Spleen (tissue), 11 donors: ENCODE results near the gene OR51G2. TPM values are rescaled to one million over a fixed set of nuclear protein-coding genes. Genes with fewer than 3 reads are reported as not detected.

Experiments
- DNase-seq: peaks from one replicate; pipeline ENCODE4 v3.0.0-alpha.2; 2020
- H3K27ac ChIP-seq, 8 donors: fragments of 200-600 bp; sonication (generic) in 7 of 8; 1 replicate in 4 of 8; 2 replicates in 4 of 8; pipeline versions ENCODE4 v1.5.0 to v1.8.0; 2016 to 2021; ENCODE audit warnings: inconsistent platforms in 4 of 8, mild to moderate bottlenecking in 4 of 8, moderate library complexity in 1 of 8
- H3K27me3 ChIP-seq, 7 donors: fragments of 200-600 bp; sonication (generic) in 6 of 7; replicated peaks in 1 of 7; 1 replicate in 4 of 7; 2 replicates in 3 of 7; pipeline versions ENCODE4 v1.5.0 to v1.8.0; 2016 to 2021; ENCODE audit warnings: inconsistent platforms in 3 of 7, mild to moderate bottlenecking in 1 of 7
- H3K36me3 ChIP-seq, 6 donors: fragments of 200-600 bp; sonication (generic) in 5 of 6; 1 replicate in 4 of 6; 2 replicates in 2 of 6; pipeline versions ENCODE4 v1.5.0 to v1.8.0; 2016 to 2021; ENCODE audit warnings: inconsistent platforms in 2 of 6
- H3K4me1 ChIP-seq, 6 donors: fragments of 200-600 bp; sonication (generic) in 5 of 6; 1 replicate in 3 of 6; 2 replicates in 3 of 6; pipeline versions ENCODE4 v1.5.0 to v1.8.0; 2016 to 2021; ENCODE audit warnings: inconsistent platforms in 3 of 6
- H3K4me3 ChIP-seq, 8 donors: fragments of 200-600 bp; sonication (generic) in 7 of 8; 1 replicate in 4 of 8; 2 replicates in 4 of 8; pipeline versions ENCODE4 v1.5.0 to v1.8.0; 2016 to 2021; ENCODE audit warnings: inconsistent platforms in 4 of 8, mild to moderate bottlenecking in 4 of 8, moderate library complexity in 2 of 8
- H3K9me3 ChIP-seq, 8 donors: fragments of 200-600 bp; sonication (generic) in 7 of 8; 1 replicate in 4 of 8; 2 replicates in 4 of 8; pipeline versions ENCODE4 v1.5.0 to v1.8.0; 2016 to 2021; ENCODE audit warnings: inconsistent platforms in 4 of 8
- POLR2A ChIP-seq, 3 donors: fragments of 450-650 bp; IDR thresholded peaks; one replicate each; pipeline ENCODE4 v1.5.1; 2017; ENCODE audit warnings: antibody characterized with exemption in 3 of 3, mild to moderate bottlenecking in 1 of 3
- POLR2AphosphoS5 ChIP-seq, 3 donors: sonication (generic); formaldehyde crosslinking; IDR thresholded peaks; one replicate each; pipeline ENCODE4 v1.5.1; 2017; ENCODE audit warnings: antibody characterized with exemption in 3 of 3
- WGBS, 5 donors: extraction: QIAGEN DNeasy Blood & Tissue Kit in 3 of 5; methylation state at CpG; one replicate each; pipeline versions ENCODE4 v1.1.5 to v1.1.7; 2013 to 2018; 5-methylcytosine and 5-hydroxymethylcytosine counted together
- intact Hi-C: fragments of 100-400 bp; cut with DNase I; formaldehyde crosslinking; loops from one replicate; pipeline ENCODE4 v1.15.0; 2023; ENCODE audit warnings: low total_unique reads
- polyA plus RNA-seq, 3 donors: library from polyadenylated mRNA; stranded (reverse); fragments of 200-250 nt; gene quantifications; one replicate each; pipeline ENCODE4 v1.2.1, GENCODE V29; 2013
- total RNA-seq, 7 donors: library from RNA; depleted of rRNA in 3 of 7; stranded (reverse); fragments of >200 nt in 3 of 7; fragmentation: NEBNext Ultra II Directional in 4 of 7; extraction: Animal tissue kit (Norgen Biotek cat#: 25700) in 4 of 7; gene quantifications; one replicate each; pipeline versions ENCODE4 v1.1.0 to v1.2.1, GENCODE V29; 2016 to 2021
- TF ChIP-seq, protein P1 (sequence below), 11 experiments: fragments of 200-600 bp in 7 of 11; fragments of 450-650 bp in 4 of 11; sonication (generic) in 4 of 11; IDR thresholded peaks in 8 of 11; conservative IDR thresholded peaks in 3 of 11; 1 replicate in 7 of 11; 2 replicates in 4 of 11; pipeline versions ENCODE4 v1.4.0 to v1.8.0; 2016 to 2021; ENCODE audit warnings: antibody characterized with exemption in 11 of 11, inconsistent platforms in 4 of 11, mild to moderate bottlenecking in 1 of 11
- donor health status: healthy with polysubstance abuse.
- donor health status: DM: no; HTN: no; CAD: no; lungs with moderate emphysema.
- donor health status: DM: no; HTN: no; CAD: no.
- donor health status: Bipolar disorder and iron deficiency.
- donor health status: healthy.
- donor health status: DM: no; HTN: no; CAD: no.
- donor health status: DM: yes; HTN: yes; CAD: no.

The OR51G2 gene
- total and polyA plus RNA-seq, 10 donors, result not detected

DNA sequence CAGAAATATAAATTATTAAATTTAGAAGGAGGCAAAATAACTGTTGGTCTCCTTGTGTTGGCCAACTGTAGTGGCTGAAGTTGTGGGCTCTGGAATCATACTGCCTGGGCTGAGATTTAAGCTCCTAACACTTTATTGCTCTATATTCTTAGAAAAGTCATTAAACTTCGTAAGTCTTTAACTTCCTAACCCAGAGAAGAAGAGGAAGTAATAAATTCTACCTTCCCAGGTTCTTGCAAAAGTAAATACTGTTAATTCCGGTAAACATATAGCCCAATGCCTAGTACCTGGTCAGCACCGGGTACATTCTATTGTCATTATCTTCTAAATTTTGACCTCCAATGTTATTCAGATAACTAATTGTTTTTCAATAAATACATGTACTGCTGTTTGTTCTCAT is 33.0 kb downstream of the OR51G2 start:
- H3K27me3 ChIP-seq, result no peaks in the 10 kb centered on the region
- intact Hi-C loops, result no loop called here
- WGBS, 5 donors, result 19 to 43% (median 34%) methylated on average over 3 of the region's 3 CpGs
- TF ChIP-seq POLR2A (IDR thresholded peaks at IDR 0.05), result no peak
- H3K9me3 ChIP-seq, result no peaks in the 10 kb centered on the region
- H3K4me3 ChIP-seq, result no peak overlapping the region
- no peak overlapping the region for H3K27ac ChIP-seq
- H3K4me1 ChIP-seq, result no peaks in the 10 kb centered on the region
- DNase-seq, result no peak
- H3K36me3 ChIP-seq, result no peaks in the 10 kb centered on the region

DNA sequence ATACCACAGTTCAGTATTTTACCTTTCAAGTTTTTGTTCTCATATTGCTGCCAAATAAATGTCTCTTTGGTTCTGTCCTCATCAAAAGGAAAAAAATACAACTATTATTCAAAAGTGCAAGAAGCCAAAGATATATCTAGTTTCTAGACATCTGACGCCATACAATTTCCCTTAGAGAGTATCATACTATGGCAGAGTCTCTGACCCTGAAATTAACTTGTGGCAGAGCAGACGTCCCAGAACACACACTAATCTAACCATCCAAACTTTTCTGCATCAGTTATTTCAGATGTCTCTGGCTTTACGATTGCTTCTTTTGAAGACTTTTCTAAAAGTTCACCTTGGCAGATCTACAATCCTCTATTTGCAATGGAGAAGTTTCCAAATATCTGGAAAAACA is 34.8 kb downstream of the OR51G2 start:
- WGBS, 5 donors, result 79 to 88% (median 85%) methylated on average over 3 of the region's 3 CpGs
- intact Hi-C loops, result no loop called here
- no peak overlapping the region for H3K4me3 ChIP-seq

DNA sequence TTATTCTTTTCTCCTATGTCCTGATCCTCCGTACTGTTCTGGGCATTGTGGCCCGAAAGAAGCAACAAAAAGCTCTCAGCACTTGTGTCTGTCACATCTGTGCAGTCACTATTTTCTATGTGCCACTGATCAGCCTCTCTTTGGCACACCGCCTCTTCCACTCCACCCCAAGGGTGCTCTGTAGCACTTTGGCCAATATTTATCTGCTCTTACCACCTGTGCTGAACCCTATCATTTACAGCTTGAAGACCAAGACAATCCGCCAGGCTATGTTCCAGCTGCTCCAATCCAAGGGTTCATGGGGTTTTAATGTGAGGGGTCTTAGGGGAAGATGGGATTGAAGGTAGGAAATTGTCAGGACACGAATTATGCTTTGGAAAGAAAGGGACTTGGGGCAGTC is 36.6 kb downstream of the OR51G2 start:
- H3K36me3 ChIP-seq, result no peaks in the 10 kb centered on the region
- TF ChIP-seq POLR2A (IDR thresholded peaks at IDR 0.05), result no peak
- TF ChIP-seq, protein P1, sequence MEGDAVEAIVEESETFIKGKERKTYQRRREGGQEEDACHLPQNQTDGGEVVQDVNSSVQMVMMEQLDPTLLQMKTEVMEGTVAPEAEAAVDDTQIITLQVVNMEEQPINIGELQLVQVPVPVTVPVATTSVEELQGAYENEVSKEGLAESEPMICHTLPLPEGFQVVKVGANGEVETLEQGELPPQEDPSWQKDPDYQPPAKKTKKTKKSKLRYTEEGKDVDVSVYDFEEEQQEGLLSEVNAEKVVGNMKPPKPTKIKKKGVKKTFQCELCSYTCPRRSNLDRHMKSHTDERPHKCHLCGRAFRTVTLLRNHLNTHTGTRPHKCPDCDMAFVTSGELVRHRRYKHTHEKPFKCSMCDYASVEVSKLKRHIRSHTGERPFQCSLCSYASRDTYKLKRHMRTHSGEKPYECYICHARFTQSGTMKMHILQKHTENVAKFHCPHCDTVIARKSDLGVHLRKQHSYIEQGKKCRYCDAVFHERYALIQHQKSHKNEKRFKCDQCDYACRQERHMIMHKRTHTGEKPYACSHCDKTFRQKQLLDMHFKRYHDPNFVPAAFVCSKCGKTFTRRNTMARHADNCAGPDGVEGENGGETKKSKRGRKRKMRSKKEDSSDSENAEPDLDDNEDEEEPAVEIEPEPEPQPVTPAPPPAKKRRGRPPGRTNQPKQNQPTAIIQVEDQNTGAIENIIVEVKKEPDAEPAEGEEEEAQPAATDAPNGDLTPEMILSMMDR (IDR thresholded peaks at IDR 0.05 in 8 of 11, conservative IDR thresholded peaks at IDR 0.05 in 3 of 11), result no peak
- no peak for TF ChIP-seq POLR2AphosphoS5 (IDR thresholded peaks at IDR 0.05)
- intact Hi-C loops, result no loop called here
- DNase-seq, result no peak
- H3K27ac ChIP-seq, result no peak overlapping the region
- H3K4me3 ChIP-seq, result no peak overlapping the region
- no peaks in the 10 kb centered on the region for H3K27me3 ChIP-seq
- H3K9me3 ChIP-seq, result no peaks in the 10 kb centered on the region
- 76 to 85% (median 80%) methylated on average over 5 of the region's 5 CpGs for WGBS, 5 donors
- no peaks in the 10 kb centered on the region for H3K4me1 ChIP-seq

More for the DNA sequence above, 34.8 kb downstream of the OR51G2 start:
- DNase-seq, result no peak
- Histone ChIP-seq H3K9me3 (no peaks in the 10 kb centered on the region), H3K27ac (no peak overlapping the region), H3K27me3 (no peaks in the 10 kb centered on the region), H3K4me1 (no peaks in the 10 kb centered on the region), H3K36me3 (no peaks in the 10 kb centered on the region)
- TF ChIP-seq, protein P1 (IDR thresholded peaks at IDR 0.05 in 8 of 11, conservative IDR thresholded peaks at IDR 0.05 in 3 of 11), result no peak
- TF ChIP-seq POLR2AphosphoS5 (IDR thresholded peaks at IDR 0.05) (no peak), POLR2A (IDR thresholded peaks at IDR 0.05) (no peak)

DNA sequence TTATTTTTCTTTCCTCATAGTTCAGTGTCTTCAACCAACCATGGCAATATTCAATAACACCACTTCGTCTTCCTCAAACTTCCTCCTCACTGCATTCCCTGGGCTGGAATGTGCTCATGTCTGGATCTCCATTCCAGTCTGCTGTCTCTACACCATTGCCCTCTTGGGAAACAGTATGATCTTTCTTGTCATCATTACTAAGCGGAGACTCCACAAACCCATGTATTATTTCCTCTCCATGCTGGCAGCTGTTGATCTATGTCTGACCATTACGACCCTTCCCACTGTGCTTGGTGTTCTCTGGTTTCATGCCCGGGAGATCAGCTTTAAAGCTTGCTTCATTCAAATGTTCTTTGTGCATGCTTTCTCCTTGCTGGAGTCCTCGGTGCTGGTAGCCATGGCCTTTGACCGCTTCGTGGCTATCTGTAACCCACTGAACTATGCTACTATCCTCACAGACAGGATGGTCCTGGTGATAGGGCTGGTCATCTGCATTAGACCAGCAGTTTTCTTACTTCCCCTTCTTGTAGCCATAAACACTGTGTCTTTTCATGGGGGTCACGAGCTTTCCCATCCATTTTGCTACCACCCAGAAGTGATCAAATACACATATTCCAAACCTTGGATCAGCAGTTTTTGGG is 37.2 kb downstream of the OR51G2 start, which contains the start of gene OR51T1:
Gene OR51T1 (plus strand): TSS at position 41 of the 641 bp plus-strand sequence. CDS start 0 bp downstream, at position 41.
- 77 to 85% (median 84%) methylated on average over 8 of the region's 8 CpGs for WGBS, 5 donors
- no peak for DNase-seq
- Histone ChIP-seq H3K4me1 (no peaks in the 10 kb centered on the region), H3K9me3 (no peaks in the 10 kb centered on the region), H3K36me3 (no peaks in the 10 kb centered on the region), H3K27ac (no peak within 1 kb of the TSS), H3K27me3 (no peaks in the 10 kb centered on the region), H3K4me3 (no peak within 1 kb of the TSS)
- TF ChIP-seq, protein P1 (IDR thresholded peaks at IDR 0.05 in 8 of 11, conservative IDR thresholded peaks at IDR 0.05 in 3 of 11), result no peak
- TF ChIP-seq POLR2A (IDR thresholded peaks at IDR 0.05) (no peak), POLR2AphosphoS5 (IDR thresholded peaks at IDR 0.05) (no peak)
- intact Hi-C loops, result no loop called here
